ENCODE data around the gene SMIM31. TPM values are rescaled to one million over a fixed set of nuclear protein-coding genes. Genes with fewer than 3 reads are reported as not detected.

The SMIM31 gene
- total RNA-seq, 1 experiment from 2014 or later: not detected

- TF ChIP-seq ZFX (IDR thresholded peaks at IDR 0.05): no peak
- TF ChIP-seq CEBPB (IDR thresholded peaks at IDR 0.05; ENCODE audit: low read depth): no peak
- no peak for TF ChIP-seq EZH2 (IDR thresholded peaks at IDR 0.05)
- TF ChIP-seq POLR2AphosphoS5 (IDR thresholded peaks at IDR 0.05; ENCODE audit: low read depth, low read length): no peak
- no peak overlapping the region for H3K4me2 ChIP-seq (ENCODE audit: low read length)
- no peak for DNase-seq (ENCODE audit: low read depth, low spot score)
- H2AFZ ChIP-seq (ENCODE audit: low read depth, low read length, poor library complexity, severe bottlenecking): no peak overlapping the region
- intact Hi-C loops (cut with micrococcal nuclease): no loop called here
- H3K4me3 ChIP-seq (replicated peaks in 1 of 2; ENCODE audit: low read depth in 1 of 2, low read length in 2 of 2): no peak overlapping the region
- H3K9me3 ChIP-seq (ENCODE audit: control insufficient read depth in 1 of 2, insufficient read depth in 1 of 2, low read depth in 1 of 2, low read length in 2 of 2): no peaks in the 10 kb centered on the region
- ChIA-PET CTCF (no interaction called here), POLR2A (no interaction called here), RAD21 (ENCODE audit: low non-redundant PET in 1 of 2, low total read pairs in 2 of 2, uncharacterized antibody in 2 of 2, unreplicated experiment in 2 of 2) (no interaction called here)
- H4K20me1 ChIP-seq (ENCODE audit: insufficient read depth): no peaks in the 10 kb centered on the region
- BruUV-seq (replicated peaks): no TSS peak
- H3K27me3 ChIP-seq (ENCODE audit: insufficient read depth, low read length): no peaks in the 10 kb centered on the region
- ATAC-seq: no peak
- no peaks in the 10 kb centered on the region for H3K79me2 ChIP-seq (ENCODE audit: insufficient read depth, low read length)
- H3K4me1 ChIP-seq (ENCODE audit: control insufficient read depth in 1 of 2, insufficient read depth in 2 of 2, low read length in 2 of 2): no peaks in the 10 kb centered on the region
- no peak overlapping the region for H3K9ac ChIP-seq (ENCODE audit: low read length)
- H3K36me3 ChIP-seq (ENCODE audit: control insufficient read depth in 1 of 2, insufficient read depth in 2 of 2, low read length in 2 of 2): no peaks in the 10 kb centered on the region
- H3K27ac ChIP-seq (ENCODE audit: low read depth, low read length): no peak overlapping the region
- H3K9me2 ChIP-seq (ENCODE audit: insufficient read depth): no peaks in the 10 kb centered on the region
Observed at GRCh38 chr4:164761746-164762275, 7.9 kb downstream of the SMIM31 start.

DNA sequence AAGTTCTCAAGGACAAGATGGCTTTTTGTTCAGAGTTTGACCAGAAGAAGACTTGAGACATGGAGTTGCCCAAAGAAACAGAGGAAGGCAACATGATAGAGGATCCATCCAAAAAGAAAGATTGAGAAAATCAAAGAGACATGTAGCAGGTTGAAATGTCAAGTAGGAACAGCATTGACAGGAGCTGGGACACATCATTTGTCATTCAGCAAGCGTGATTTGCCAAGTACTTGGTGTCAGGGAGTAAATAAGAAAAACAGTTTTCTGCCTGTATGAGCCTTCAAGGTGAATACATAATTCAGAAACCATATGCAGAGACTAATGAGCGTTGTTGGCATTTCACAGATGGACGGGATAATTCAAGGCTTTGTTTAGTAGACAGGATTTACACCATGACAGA, 11.2 kb downstream of the SMIM31 start:
- no peak overlapping the region for H3K4me2 ChIP-seq (ENCODE audit: low read length)
- ChIA-PET POLR2A (no interaction called here), CTCF (no interaction called here), RAD21 (ENCODE audit: low non-redundant PET in 1 of 2, low total read pairs in 2 of 2, uncharacterized antibody in 2 of 2, unreplicated experiment in 2 of 2) (no interaction called here)
- no peaks in the 10 kb centered on the region for H3K36me3 ChIP-seq (ENCODE audit: control insufficient read depth in 1 of 2, insufficient read depth in 2 of 2, low read length in 2 of 2)
- H3K9me2 ChIP-seq (ENCODE audit: insufficient read depth): no peaks in the 10 kb centered on the region
- H3K9ac ChIP-seq (ENCODE audit: low read length): no peak overlapping the region
- ATAC-seq (no peak), DNase-seq (ENCODE audit: low read depth, low spot score) (no peak)
- intact Hi-C loops (cut with micrococcal nuclease): no loop called here
- H3K27ac ChIP-seq (ENCODE audit: low read depth, low read length): no peak overlapping the region
- H4K20me1 ChIP-seq (ENCODE audit: insufficient read depth): no peaks in the 10 kb centered on the region
- no peaks in the 10 kb centered on the region for H3K27me3 ChIP-seq (ENCODE audit: insufficient read depth, low read length)
- no peaks in the 10 kb centered on the region for H3K79me2 ChIP-seq (ENCODE audit: insufficient read depth, low read length)
- H3K4me3 ChIP-seq (replicated peaks in 1 of 2; ENCODE audit: low read depth in 1 of 2, low read length in 2 of 2): no peak overlapping the region
- no peak overlapping the region for H2AFZ ChIP-seq (ENCODE audit: low read depth, low read length, poor library complexity, severe bottlenecking)
- no TSS peak for BruUV-seq (replicated peaks)
- TF ChIP-seq ZFX (IDR thresholded peaks at IDR 0.05) (no peak), CEBPB (IDR thresholded peaks at IDR 0.05; ENCODE audit: low read depth) (no peak), POLR2AphosphoS5 (IDR thresholded peaks at IDR 0.05; ENCODE audit: low read depth, low read length) (no peak)
- TF ChIP-seq, protein P1, sequence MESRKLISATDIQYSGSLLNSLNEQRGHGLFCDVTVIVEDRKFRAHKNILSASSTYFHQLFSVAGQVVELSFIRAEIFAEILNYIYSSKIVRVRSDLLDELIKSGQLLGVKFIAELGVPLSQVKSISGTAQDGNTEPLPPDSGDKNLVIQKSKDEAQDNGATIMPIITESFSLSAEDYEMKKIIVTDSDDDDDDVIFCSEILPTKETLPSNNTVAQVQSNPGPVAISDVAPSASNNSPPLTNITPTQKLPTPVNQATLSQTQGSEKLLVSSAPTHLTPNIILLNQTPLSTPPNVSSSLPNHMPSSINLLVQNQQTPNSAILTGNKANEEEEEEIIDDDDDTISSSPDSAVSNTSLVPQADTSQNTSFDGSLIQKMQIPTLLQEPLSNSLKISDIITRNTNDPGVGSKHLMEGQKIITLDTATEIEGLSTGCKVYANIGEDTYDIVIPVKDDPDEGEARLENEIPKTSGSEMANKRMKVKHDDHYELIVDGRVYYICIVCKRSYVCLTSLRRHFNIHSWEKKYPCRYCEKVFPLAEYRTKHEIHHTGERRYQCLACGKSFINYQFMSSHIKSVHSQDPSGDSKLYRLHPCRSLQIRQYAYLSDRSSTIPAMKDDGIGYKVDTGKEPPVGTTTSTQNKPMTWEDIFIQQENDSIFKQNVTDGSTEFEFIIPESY (IDR thresholded peaks at IDR 0.05; ENCODE audit: extremely low read depth, insufficient replicate concordance, low read length): no peak
- TF ChIP-seq, protein P2, sequence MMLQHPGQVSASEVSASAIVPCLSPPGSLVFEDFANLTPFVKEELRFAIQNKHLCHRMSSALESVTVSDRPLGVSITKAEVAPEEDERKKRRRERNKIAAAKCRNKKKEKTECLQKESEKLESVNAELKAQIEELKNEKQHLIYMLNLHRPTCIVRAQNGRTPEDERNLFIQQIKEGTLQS (IDR thresholded peaks at IDR 0.05): no peak
- no peaks in the 10 kb centered on the region for H3K9me3 ChIP-seq (ENCODE audit: control insufficient read depth in 1 of 2, insufficient read depth in 1 of 2, low read depth in 1 of 2, low read length in 2 of 2)
- no peaks in the 10 kb centered on the region for H3K4me1 ChIP-seq (ENCODE audit: control insufficient read depth in 1 of 2, insufficient read depth in 2 of 2, low read length in 2 of 2)

All from HCT116 (cell line).